ENCODE measurements around the gene HRG.

DNA sequence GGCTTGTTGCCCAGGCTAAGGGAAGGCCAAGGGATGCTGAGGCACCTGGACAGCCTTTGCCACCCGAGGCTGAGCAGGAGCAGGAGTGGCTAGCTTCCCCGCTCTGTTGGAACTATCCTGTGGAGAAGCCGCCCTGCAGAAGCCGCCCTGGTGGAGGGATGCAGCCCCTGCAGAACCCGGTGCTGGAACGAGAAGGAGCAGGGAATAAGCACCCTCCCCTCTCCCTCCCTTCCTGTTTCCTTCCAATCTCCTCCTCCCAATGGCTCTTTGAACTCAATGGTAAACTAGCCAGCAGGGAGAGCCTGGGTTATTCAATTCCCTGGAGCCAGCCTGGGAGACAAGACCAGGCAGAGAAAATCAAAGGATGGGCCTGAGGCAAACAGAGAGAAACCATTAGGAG is 11.8 kb upstream of the HRG start:
- no peak for TF ChIP-seq EZH2phosphoT487 (IDR thresholded peaks at IDR 0.05; ENCODE audit: borderline replicate concordance)
- TF ChIP-seq, protein P1, sequence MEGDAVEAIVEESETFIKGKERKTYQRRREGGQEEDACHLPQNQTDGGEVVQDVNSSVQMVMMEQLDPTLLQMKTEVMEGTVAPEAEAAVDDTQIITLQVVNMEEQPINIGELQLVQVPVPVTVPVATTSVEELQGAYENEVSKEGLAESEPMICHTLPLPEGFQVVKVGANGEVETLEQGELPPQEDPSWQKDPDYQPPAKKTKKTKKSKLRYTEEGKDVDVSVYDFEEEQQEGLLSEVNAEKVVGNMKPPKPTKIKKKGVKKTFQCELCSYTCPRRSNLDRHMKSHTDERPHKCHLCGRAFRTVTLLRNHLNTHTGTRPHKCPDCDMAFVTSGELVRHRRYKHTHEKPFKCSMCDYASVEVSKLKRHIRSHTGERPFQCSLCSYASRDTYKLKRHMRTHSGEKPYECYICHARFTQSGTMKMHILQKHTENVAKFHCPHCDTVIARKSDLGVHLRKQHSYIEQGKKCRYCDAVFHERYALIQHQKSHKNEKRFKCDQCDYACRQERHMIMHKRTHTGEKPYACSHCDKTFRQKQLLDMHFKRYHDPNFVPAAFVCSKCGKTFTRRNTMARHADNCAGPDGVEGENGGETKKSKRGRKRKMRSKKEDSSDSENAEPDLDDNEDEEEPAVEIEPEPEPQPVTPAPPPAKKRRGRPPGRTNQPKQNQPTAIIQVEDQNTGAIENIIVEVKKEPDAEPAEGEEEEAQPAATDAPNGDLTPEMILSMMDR (conservative IDR thresholded peaks at IDR 0.05; ENCODE audit: low read length) = no peak
